Measurements from ENCODE around the gene MYL2. TPM values are rescaled to one million over a fixed set of nuclear protein-coding genes. Genes with fewer than 3 reads are reported as not detected.
A peak's percentile ranks its signal among the peaks of the same experiment; 100 is the strongest.

The MYL2 gene
- total RNA-seq, 4 donors from 2014 or later, result 2.7 TPM; not detected in 3

DNA sequence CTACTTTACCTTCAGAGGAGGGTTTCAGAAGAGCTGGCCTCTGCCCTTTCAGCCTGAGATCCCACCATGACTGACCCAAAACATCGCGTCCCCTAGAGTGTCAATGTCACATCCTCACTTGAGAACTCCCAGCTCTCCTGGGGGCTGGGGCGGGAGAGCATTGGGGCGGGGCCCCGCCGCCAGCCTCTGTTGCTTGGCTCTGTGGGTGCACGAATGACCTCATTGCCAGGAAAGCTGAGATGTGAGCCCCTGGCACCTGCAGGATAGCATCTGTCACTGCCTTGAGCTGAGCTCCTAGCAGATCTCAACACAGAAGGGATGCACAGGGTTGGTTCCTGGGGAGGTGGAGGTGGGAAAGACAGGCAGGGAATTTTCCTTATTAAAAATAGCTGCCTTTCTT, 20.6 kb upstream of the MYL2 start:
- H3K4me1 ChIP-seq, result no peaks in the 10 kb centered on the region
- H3K9me3 ChIP-seq, result no peaks in the 10 kb centered on the region
- no peak overlapping the region for H3K27ac ChIP-seq
- no peaks in the 10 kb centered on the region for H3K36me3 ChIP-seq
- intact Hi-C loops (cut with DNase I; ENCODE audit: low total_unique reads), result no loop called here
- peaks cover 0 to 3% of the 10 kb centered on the region in 2 donors for H3K27me3 ChIP-seq
- no peak overlapping the region for H3K4me3 ChIP-seq
- DNase-seq, result no peak
- no peak for TF ChIP-seq POLR2A (IDR thresholded peaks at IDR 0.05)
- TF ChIP-seq, protein P1, sequence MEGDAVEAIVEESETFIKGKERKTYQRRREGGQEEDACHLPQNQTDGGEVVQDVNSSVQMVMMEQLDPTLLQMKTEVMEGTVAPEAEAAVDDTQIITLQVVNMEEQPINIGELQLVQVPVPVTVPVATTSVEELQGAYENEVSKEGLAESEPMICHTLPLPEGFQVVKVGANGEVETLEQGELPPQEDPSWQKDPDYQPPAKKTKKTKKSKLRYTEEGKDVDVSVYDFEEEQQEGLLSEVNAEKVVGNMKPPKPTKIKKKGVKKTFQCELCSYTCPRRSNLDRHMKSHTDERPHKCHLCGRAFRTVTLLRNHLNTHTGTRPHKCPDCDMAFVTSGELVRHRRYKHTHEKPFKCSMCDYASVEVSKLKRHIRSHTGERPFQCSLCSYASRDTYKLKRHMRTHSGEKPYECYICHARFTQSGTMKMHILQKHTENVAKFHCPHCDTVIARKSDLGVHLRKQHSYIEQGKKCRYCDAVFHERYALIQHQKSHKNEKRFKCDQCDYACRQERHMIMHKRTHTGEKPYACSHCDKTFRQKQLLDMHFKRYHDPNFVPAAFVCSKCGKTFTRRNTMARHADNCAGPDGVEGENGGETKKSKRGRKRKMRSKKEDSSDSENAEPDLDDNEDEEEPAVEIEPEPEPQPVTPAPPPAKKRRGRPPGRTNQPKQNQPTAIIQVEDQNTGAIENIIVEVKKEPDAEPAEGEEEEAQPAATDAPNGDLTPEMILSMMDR (IDR thresholded peaks at IDR 0.05), result no peak

DNA sequence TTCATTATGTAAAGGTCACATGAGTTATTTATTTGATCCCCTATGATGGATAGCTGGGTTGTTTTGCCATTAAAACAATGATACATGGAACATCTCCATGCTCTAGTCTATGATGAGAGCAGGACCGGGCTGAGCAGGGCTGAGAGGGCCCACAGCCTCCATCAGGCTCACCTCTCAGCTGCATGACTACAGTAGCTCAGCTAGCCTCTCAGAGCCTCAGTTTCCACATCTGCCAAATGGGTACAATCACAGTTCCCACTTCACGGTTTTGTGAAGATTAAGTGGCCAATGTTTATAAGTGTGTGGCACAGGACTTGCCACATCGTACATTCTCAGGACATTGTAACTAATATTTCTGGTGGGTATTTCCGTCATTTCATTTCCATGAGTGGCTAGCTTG, 19.9 kb upstream of the MYL2 start:
- Histone ChIP-seq H3K27me3 (peaks cover 0 to 3% of the 10 kb centered on the region in 2 donors), H3K9me3 (no peaks in the 10 kb centered on the region), H3K36me3 (no peaks in the 10 kb centered on the region), H3K4me3 (no peak overlapping the region), H3K27ac (no peak overlapping the region), H3K4me1 (no peaks in the 10 kb centered on the region)
- no peak for DNase-seq
- intact Hi-C loops (cut with DNase I; ENCODE audit: low total_unique reads), result no loop called here
- TF ChIP-seq, protein P1 (IDR thresholded peaks at IDR 0.05), result no peak
- TF ChIP-seq POLR2A (IDR thresholded peaks at IDR 0.05), result no peak

DNA sequence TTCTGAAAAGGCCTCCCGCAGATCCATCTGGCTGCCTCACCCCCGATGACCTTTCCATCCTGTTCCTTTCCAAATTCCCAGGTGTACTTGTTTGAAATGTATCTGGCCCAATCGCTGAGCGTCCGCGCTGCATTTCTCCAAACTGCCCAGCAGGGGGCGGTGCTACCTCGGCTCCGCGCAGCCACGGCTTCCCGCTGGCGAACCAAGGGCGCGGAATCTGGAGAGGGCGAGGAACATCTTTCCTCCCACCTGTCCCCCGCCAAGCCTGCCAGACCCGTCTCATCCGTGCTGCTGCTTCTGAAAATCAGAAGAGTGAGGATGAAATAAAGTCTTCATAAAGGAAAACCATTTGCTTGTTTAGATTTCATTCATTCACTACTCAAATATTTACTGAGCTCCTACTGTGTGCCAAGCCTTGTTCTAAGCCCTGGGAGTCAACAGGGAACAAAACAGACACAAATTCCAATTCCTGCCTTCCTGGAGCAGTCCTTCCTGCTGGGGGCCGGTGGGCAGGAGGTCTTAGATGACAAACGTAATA, 16.8 kb upstream of the MYL2 start:
- peak in 1 of 2 donors; percentile 35 for DNase-seq
- intact Hi-C loops (cut with DNase I; ENCODE audit: low total_unique reads), result no loop called here

DNA sequence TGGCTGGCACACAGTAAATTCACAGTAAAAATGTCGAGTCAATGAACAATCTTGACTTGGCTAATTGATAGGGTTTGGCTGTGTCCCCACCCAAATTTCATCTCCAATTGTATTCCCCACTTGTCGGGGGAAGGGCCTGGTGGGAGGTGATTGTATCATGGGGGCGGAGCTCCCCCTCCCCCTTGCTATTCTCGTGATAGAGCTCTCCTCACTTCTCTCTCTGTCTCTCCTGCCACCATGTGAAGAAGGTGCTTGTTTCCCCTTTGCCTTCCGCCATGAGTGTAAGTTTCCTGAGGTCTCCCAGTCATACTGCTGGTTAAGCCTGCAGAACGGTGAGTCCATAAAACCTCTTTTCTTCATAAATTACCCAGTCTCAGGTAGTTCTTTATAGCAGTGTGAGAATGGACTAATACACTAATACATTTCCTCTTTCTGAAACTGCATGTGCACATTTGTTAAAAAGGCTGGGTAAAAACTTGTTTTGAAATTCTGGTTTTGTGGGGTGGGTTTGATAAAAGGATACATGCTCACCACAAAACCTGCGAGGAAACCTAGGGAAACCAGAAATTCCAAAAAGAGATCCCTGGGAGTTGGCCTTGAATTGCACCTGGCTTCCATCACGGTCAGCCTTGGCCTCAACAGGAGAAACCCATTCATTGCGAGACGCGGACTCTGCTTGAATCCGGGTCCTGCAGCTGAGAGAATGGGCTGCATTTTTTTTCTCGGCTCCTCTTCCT, 16.2 kb upstream of the MYL2 start:
- Histone ChIP-seq H3K9me3 (no peaks in the 10 kb centered on the region), H3K4me3 (no peak overlapping the region), H3K27me3 (peaks cover 0 to 3% of the 10 kb centered on the region in 2 donors), H3K4me1 (no peaks in the 10 kb centered on the region), H3K27ac (no peak overlapping the region), H3K36me3 (no peaks in the 10 kb centered on the region)
- intact Hi-C loops (cut with DNase I; ENCODE audit: low total_unique reads), result no loop called here
- DNase-seq, result no peak
- TF ChIP-seq POLR2A (IDR thresholded peaks at IDR 0.05), result no peak
- TF ChIP-seq, protein P1 (IDR thresholded peaks at IDR 0.05), result no peak

More for the DNA sequence above, 16.8 kb upstream of the MYL2 start:
- no peak overlapping the region for H3K27ac ChIP-seq
- H3K4me3 ChIP-seq, result no peak overlapping the region
- TF ChIP-seq, protein P1 (IDR thresholded peaks at IDR 0.05), result peak; percentile 52 to 83 (median 67)
- no peak for TF ChIP-seq POLR2A (IDR thresholded peaks at IDR 0.05)
- no peaks in the 10 kb centered on the region for H3K9me3 ChIP-seq
- peaks cover 0 to 3% of the 10 kb centered on the region in 2 donors for H3K27me3 ChIP-seq
- H3K4me1 ChIP-seq, result no peaks in the 10 kb centered on the region
- H3K36me3 ChIP-seq, result no peaks in the 10 kb centered on the region

DNA sequence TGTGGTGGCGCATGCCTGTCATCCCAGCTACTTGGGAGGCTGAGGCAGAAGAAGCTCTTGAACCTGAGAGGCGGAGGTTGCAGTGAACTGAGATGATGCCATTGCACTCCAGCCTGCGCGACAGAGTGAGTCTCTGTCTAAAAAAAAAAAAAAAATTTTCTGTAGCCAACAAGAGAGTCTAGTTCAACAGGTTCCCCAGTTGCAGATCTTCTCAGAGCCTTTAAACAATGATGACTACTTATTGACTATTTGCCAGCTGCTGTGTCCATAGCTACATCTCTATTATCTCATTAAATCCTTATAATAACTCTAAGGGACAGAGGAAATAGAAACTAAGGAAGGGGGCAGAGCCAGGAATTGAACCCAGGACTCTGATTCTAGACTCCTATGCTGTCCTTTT, 15.2 kb upstream of the MYL2 start:
- Histone ChIP-seq H3K9me3 (no peaks in the 10 kb centered on the region), H3K4me3 (no peak overlapping the region), H3K27ac (no peak overlapping the region), H3K4me1 (no peaks in the 10 kb centered on the region), H3K27me3 (peaks cover 0 to 3% of the 10 kb centered on the region in 2 donors), H3K36me3 (no peaks in the 10 kb centered on the region)
- no peak for DNase-seq
- intact Hi-C loops (cut with DNase I; ENCODE audit: low total_unique reads), result no loop called here
- TF ChIP-seq, protein P1 (IDR thresholded peaks at IDR 0.05), result no peak
- no peak for TF ChIP-seq POLR2A (IDR thresholded peaks at IDR 0.05)

All from uterus (tissue), 4 donors.